ENCODE results near the gene MYH14. TPM values are rescaled to one million over a fixed set of nuclear protein-coding genes. Genes with fewer than 3 reads are reported as not detected.

The MYH14 gene
- total and polyA plus RNA-seq, 2 of the 13 experiments (the other 11 are each of a cell fraction or from before 2014, with no cell fraction given): 5.5 to 5.8 TPM

- TF ChIP-seq ZNF142 (CRISPR knock-in tag; IDR thresholded peaks at IDR 0.05) (no peak), KDM6A (CRISPR knock-in tag; IDR thresholded peaks at IDR 0.05; ENCODE audit: low read depth) (no peak), FOSL2 (CRISPR knock-in tag; IDR thresholded peaks at IDR 0.05) (0 out of 2 replicates have a peak, but pooled peaks have one; percentile 29), ZNF264 (CRISPR knock-in tag; IDR thresholded peaks at IDR 0.05) (no peak), MED13 (CRISPR knock-in tag; IDR thresholded peaks at IDR 0.05) (0 out of 2 replicates have a peak, but pooled peaks have one; percentile 47), ZNF350 (CRISPR knock-in tag; IDR thresholded peaks at IDR 0.05; ENCODE audit: borderline replicate concordance, low read depth) (0 out of 2 replicates have a peak, but pooled peaks have one; percentile 10), JUNB (CRISPR knock-in tag; IDR thresholded peaks at IDR 0.05; ENCODE audit: borderline replicate concordance) (no peak), ZBTB39 (CRISPR knock-in tag; IDR thresholded peaks at IDR 0.05) (no peak), STAG1 (CRISPR knock-in tag; IDR thresholded peaks at IDR 0.05) (no peak), ZBTB7A (CRISPR knock-in tag; IDR thresholded peaks at IDR 0.05) (no peak), LRRFIP1 (CRISPR knock-in tag; conservative IDR thresholded peaks at IDR 0.05) (no peak), RBFOX2 (IDR thresholded peaks at IDR 0.05; ENCODE audit: low read depth, low read length) (peak; percentile 57)
Measured at GRCh38 chr19:50204811-50205675, 1.6 kb downstream of the MYH14 start (continued).
